ENCODE measurements around the gene KCNF1.
A peak's percentile ranks its signal among the peaks of the same experiment; 100 is the strongest.

The KCNF1 gene

GRCh38 chr2:10963155-10963554 lies 51.4 kb downstream of the KCNF1 start:
- peaks cover 0 to 3% (median 0%) of the 10 kb centered on the region in 11 experiments; a peak in 2 of 22 replicates for H3K27me3 ChIP-seq
- no peak overlapping the region for H3K4me3 ChIP-seq
- TF ChIP-seq Cebpa-rat (IDR thresholded peaks at IDR 0.05): no peak
- peak overlapping the region; percentile 55 to 83 (median 70) for H3K4me2 ChIP-seq
- peaks cover 21 to 28% (median 25%) of the 10 kb centered on the region in 10 experiments for H3K4me1 ChIP-seq
- no peaks in the 10 kb centered on the region for H3K36me3 ChIP-seq
- no peak overlapping the region for H3K9ac ChIP-seq
- H4K20me1 ChIP-seq: no peaks in the 10 kb centered on the region
- no peaks in the 10 kb centered on the region; a peak in 1 of 22 replicates for H3K9me3 ChIP-seq (replicated peaks in 1 of 11)
- H3K27ac ChIP-seq: peak overlapping the region in 1 of 11 experiments; percentile 40; a peak in 1 of 22 replicates

Measured in BLaER1 treated with 17β-estradiol and CSF1 and Interleukin-3, amounts not matched to agents 10 nM and 100 nM (cell line).